Measurements from ENCODE around the gene UBE2D3. TPM values are rescaled to one million over a fixed set of nuclear protein-coding genes. Genes with fewer than 3 reads are reported as not detected.

The UBE2D3 gene
- total RNA-seq, 4 donors from 2014 or later: 391 to 497 (median 418) TPM

GRCh38 chr4:102836596-102836995 lies 9.2 kb upstream of the UBE2D3 start:
- intact Hi-C loops (cut with DNase I; ENCODE audit: low total_unique reads): no loop called here
- WGBS, 2 donors: 93 to 98% methylated on average over 1 of the region's 1 CpG
- no peak for DNase-seq (ENCODE audit: low spot score in 2 of 2)
- TF ChIP-seq CTCF (IDR thresholded peaks at IDR 0.05) (no peak), POLR2A (IDR thresholded peaks at IDR 0.05) (no peak)
- H3K4me3 ChIP-seq (ENCODE audit: low read depth, poor library complexity, severe bottlenecking): no peak overlapping the region

- TF ChIP-seq POLR2A (IDR thresholded peaks at IDR 0.05) (no peak), CTCF (IDR thresholded peaks at IDR 0.05) (no peak)
- intact Hi-C loops (cut with DNase I; ENCODE audit: low total_unique reads): no loop called here
- DNase-seq (ENCODE audit: low spot score in 2 of 2): no peak
- 92% methylated on average over 1 of the region's 1 CpG for WGBS, 2 donors
- H3K4me3 ChIP-seq (ENCODE audit: low read depth, poor library complexity, severe bottlenecking): no peak overlapping the region
Observed at GRCh38 chr4:102832667-102833066, 5.3 kb upstream of the UBE2D3 start.

- TF ChIP-seq CTCF (IDR thresholded peaks at IDR 0.05): no peak
- TF ChIP-seq POLR2A (IDR thresholded peaks at IDR 0.05): no peak
- DNase-seq (ENCODE audit: low spot score in 2 of 2): no peak
- intact Hi-C loops (cut with DNase I; ENCODE audit: low total_unique reads): no loop called here
- 82 to 90% methylated on average over 4 of the region's 4 CpGs for WGBS, 2 donors
- no peak overlapping the region for H3K4me3 ChIP-seq (ENCODE audit: low read depth, poor library complexity, severe bottlenecking)
Observed at GRCh38 chr4:102832105-102832504, 4.8 kb upstream of the UBE2D3 start.

GRCh38 chr4:102829803-102830202 lies 2.5 kb upstream of the UBE2D3 start:
- intact Hi-C loops (cut with DNase I; ENCODE audit: low total_unique reads): loop anchor here (2.0 to 5.0 kb wide), 2 partner anchors 39 to 328 kb away; partner anchors contain the start of genes CISD2 and NFKB1

GRCh38 chr4:102828497-102828808 lies 1.1 kb upstream of the UBE2D3 start:
- WGBS, 2 donors: 0% methylated on average over 4 of the region's 4 CpGs
- TF ChIP-seq CTCF (IDR thresholded peaks at IDR 0.05) (no peak), POLR2A (IDR thresholded peaks at IDR 0.05) (no peak)
- H3K4me3 ChIP-seq (ENCODE audit: low read depth, poor library complexity, severe bottlenecking): peak overlapping the region; percentile 26
- intact Hi-C loops (cut with DNase I; ENCODE audit: low total_unique reads): loop anchor here (2.0 to 5.0 kb wide), 2 partner anchors 40 to 326 kb away; partner anchors contain the start of genes CISD2 and NFKB1
- DNase-seq (ENCODE audit: low spot score in 2 of 2): no peak

More at GRCh38 chr4:102829803-102830202, 2.5 kb upstream of the UBE2D3 start:
- WGBS, 2 donors: 96 to 98% methylated on average over 7 of the region's 7 CpGs
- DNase-seq (ENCODE audit: low spot score in 2 of 2): no peak
- H3K4me3 ChIP-seq (ENCODE audit: low read depth, poor library complexity, severe bottlenecking): no peak overlapping the region
- no peak for TF ChIP-seq CTCF (IDR thresholded peaks at IDR 0.05)
- TF ChIP-seq POLR2A (IDR thresholded peaks at IDR 0.05): no peak
